ENCODE results near the gene UXS1. TPM values are rescaled to one million over a fixed set of nuclear protein-coding genes. Genes with fewer than 3 reads are reported as not detected.

UXS1 gene
- total and polyA plus RNA-seq, 2 of the 8 experiments (the other 6 are each of a cell fraction or from before 2014, with no cell fraction given), result 44.5 to 63.4 TPM

- Histone ChIP-seq H3K23me2 (ENCODE audit: low read depth, low read length) (no peaks in the 10 kb centered on the region), H3K56ac (replicated peaks; ENCODE audit: insufficient read length, low read depth, low read length) (no peak overlapping the region), H3K9me3 (ENCODE audit: insufficient read depth in 2 of 2, low read depth in 1 of 2, low read length in 1 of 2) (no peaks in the 10 kb centered on the region), H4K8ac (ENCODE audit: extremely low read depth, insufficient read depth, low read length) (no peak overlapping the region; the same call in 1 of the 2 replicates), H4K20me1 (replicated peaks in 1 of 2; ENCODE audit: control insufficient read depth in 1 of 2, insufficient read depth in 2 of 2, low read length in 2 of 2) (no peaks in the 10 kb centered on the region), H3K18ac (ENCODE audit: extremely low read depth, low read length) (peak overlapping the region; percentile 95), H3K23ac (ENCODE audit: insufficient read length) (no peak overlapping the region), H2BK20ac (ENCODE audit: low read length) (peak overlapping the region; percentile 61; the same call in 1 of the 2 replicates), H3K79me1 (ENCODE audit: low read depth, low read length) (peaks cover 7% of the 10 kb centered on the region), H2AFZ (ENCODE audit: low read length) (no peak overlapping the region), H3K27ac (ENCODE audit: low read depth, low read length) (peak overlapping the region; percentile 8; the same call in 1 of the 2 replicates), H2BK15ac (ENCODE audit: low read length) (peak overlapping the region; percentile 74; the same call in 1 of the 2 replicates), H3K4me3 (ENCODE audit: extremely low read depth in 1 of 4, insufficient read depth in 2 of 4, low read depth in 3 of 4, low read length in 4 of 4) (peak overlapping the region in 2 of 4 experiments; percentile 28 to 42; a peak in 2 of 8 replicates), H2BK120ac (replicated peaks; ENCODE audit: low read depth, low read length) (peak overlapping the region; percentile 76), H3K4me2 (ENCODE audit: insufficient read depth in 1 of 2, low read depth in 2 of 2, low read length in 2 of 2) (peak overlapping the region; percentile 50 to 98), H4K91ac (replicated peaks; ENCODE audit: insufficient read length, low read length) (peak overlapping the region; percentile 86), H2BK12ac (ENCODE audit: low read depth, low read length) (peak overlapping the region; percentile 95), H2AK5ac (ENCODE audit: low read depth, low read length) (peak overlapping the region; percentile 93), H3K27me3 (replicated peaks in 1 of 4; ENCODE audit: control insufficient read depth in 3 of 4, extremely low read depth in 1 of 4, insufficient read depth in 3 of 4, low read length in 3 of 4) (no peaks in the 10 kb centered on the region), H3K36me3 (ENCODE audit: control insufficient read depth in 2 of 4, insufficient read depth in 4 of 4, low read length in 3 of 4) (peaks cover 0 to 10% (median 7%) of the 10 kb centered on the region in 4 experiments; a peak in 6 of 8 replicates), H3K4me1 (replicated peaks in 1 of 4; ENCODE audit: control insufficient read depth in 3 of 4, insufficient read depth in 4 of 4, low read length in 3 of 4) (peaks cover 2 to 7% (median 6%) of the 10 kb centered on the region in 4 experiments), H3K14ac (ENCODE audit: insufficient read length) (no peak overlapping the region), H2BK5ac (ENCODE audit: low read depth, low read length) (peak overlapping the region; percentile 93), H3K79me2 (ENCODE audit: control insufficient read depth in 1 of 2, insufficient read depth in 2 of 2, low read length in 2 of 2) (peaks cover 3 to 23% of the 10 kb centered on the region in 2 experiments; a peak in 3 of 4 replicates), H4K5ac (ENCODE audit: insufficient read length, low read depth, low read length) (peak overlapping the region; percentile 93), H3K9ac (replicated peaks in 1 of 4; ENCODE audit: extremely low read depth in 1 of 4, low read depth in 3 of 4, low read length in 3 of 4) (peak overlapping the region in 3 of 4 experiments; percentile 13 to 60 (median 42); a peak in 3 of 7 replicates), H3K4ac (replicated peaks; ENCODE audit: insufficient read length, low read depth, low read length) (peak overlapping the region; percentile 79)
- ChIA-PET POLR2A (ENCODE audit: partially characterized antibody) (interaction anchor here (0.8 to 1.6 kb wide), 3 partner anchors 9 to 142 kb away, joined by 3 to 5 read pairs (median 3); no protein-coding TSS in a partner anchor), CTCF (ENCODE audit: partially characterized antibody) (interaction anchor here (0.9 kb wide), 1 partner anchor 9 kb away, joined by 3 read pairs; no protein-coding TSS in a partner anchor)
- no peak for TF ChIP-seq SAP30 (IDR thresholded peaks at IDR 0.05; ENCODE audit: insufficient read depth, insufficient replicate concordance, low read length)
- peak; percentile 44; the same call in 1 of the 2 replicates for TF ChIP-seq TAF1 (IDR thresholded peaks at IDR 0.05; ENCODE audit: low read depth, low read length)
- TF ChIP-seq TBP (IDR thresholded peaks at IDR 0.05; ENCODE audit: low read depth, low read length), result peak; percentile 35; the same call in 1 of the 2 replicates
- peak in 1 of 2 experiments; percentile 48; a peak in 1 of 3 replicates for TF ChIP-seq POLR2A (IDR thresholded peaks at IDR 0.05; ENCODE audit: control extremely low read depth in 1 of 2, low read depth in 2 of 2, low read length in 2 of 2)
- 67% methylated on average over 8 of the region's 13 CpGs; no CpG with 5 or more reads in 1 of the 2 experiments for WGBS, 2 experiments (ENCODE audit: extremely low coverage in 1 of 2, insufficient coverage in 1 of 2, insufficient read length in 1 of 2, insufficient replicate concordance in 2 of 2, low coverage in 1 of 2, low lambda C conversion rate in 2 of 2, missing lambda C conversion rate in 1 of 2)
- FAIRE-seq (no peak), DNase-seq (ENCODE audit: low read depth in 1 of 2, low spot score in 2 of 2) (peak in 1 of 2 experiments; percentile 51)
Observed at GRCh38 chr2:106130251-106130998, 63.7 kb downstream of the UXS1 start.

All from H1 (cell line).